ENCODE results near the gene CD55. TPM values are rescaled to one million over a fixed set of nuclear protein-coding genes. Genes with fewer than 3 reads are reported as not detected.

CD55 gene
- total RNA-seq, 4 donors from 2014 or later = 27.2 to 224 (median 59.5) TPM

DNA sequence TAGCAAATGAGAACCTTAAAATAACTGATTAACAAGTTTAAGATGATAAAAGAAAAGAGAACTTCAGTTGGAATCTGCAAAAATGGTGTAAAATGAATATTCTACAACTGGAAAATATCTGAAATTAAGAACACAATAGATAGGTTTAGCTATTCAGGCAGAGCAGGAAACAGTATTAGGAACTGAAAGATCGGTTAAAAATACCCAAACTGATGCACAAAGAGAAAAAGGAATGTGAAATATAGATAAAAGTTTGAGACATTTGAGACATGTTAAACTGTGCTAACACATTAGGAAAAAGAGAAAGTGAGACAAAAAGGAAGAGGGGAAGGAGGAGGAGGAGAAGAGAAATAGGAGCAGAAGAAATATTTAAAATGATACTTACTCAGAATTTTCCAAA is 12.1 kb downstream of the CD55 start:
- TF ChIP-seq, protein P1, sequence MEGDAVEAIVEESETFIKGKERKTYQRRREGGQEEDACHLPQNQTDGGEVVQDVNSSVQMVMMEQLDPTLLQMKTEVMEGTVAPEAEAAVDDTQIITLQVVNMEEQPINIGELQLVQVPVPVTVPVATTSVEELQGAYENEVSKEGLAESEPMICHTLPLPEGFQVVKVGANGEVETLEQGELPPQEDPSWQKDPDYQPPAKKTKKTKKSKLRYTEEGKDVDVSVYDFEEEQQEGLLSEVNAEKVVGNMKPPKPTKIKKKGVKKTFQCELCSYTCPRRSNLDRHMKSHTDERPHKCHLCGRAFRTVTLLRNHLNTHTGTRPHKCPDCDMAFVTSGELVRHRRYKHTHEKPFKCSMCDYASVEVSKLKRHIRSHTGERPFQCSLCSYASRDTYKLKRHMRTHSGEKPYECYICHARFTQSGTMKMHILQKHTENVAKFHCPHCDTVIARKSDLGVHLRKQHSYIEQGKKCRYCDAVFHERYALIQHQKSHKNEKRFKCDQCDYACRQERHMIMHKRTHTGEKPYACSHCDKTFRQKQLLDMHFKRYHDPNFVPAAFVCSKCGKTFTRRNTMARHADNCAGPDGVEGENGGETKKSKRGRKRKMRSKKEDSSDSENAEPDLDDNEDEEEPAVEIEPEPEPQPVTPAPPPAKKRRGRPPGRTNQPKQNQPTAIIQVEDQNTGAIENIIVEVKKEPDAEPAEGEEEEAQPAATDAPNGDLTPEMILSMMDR (IDR thresholded peaks at IDR 0.05) = no peak
- TF ChIP-seq POLR2A (IDR thresholded peaks at IDR 0.05) = no peak
- no peak for DNase-seq
- no peaks in the 10 kb centered on the region for H3K4me1 ChIP-seq
- no peaks in the 10 kb centered on the region for H3K27me3 ChIP-seq
- peaks cover 0 to 7% of the 10 kb centered on the region in 2 donors for H3K9me3 ChIP-seq
- no peak overlapping the region for H3K27ac ChIP-seq
- no peaks in the 10 kb centered on the region for H3K36me3 ChIP-seq
- H3K4me3 ChIP-seq = no peak overlapping the region
- intact Hi-C loops (cut with DNase I; ENCODE audit: low total_unique reads) = no loop called here

GRCh38 chr1:207334337-207334736 is 12.9 kb downstream of the CD55 start:
- no peaks in the 10 kb centered on the region for H3K36me3 ChIP-seq
- intact Hi-C loops (cut with DNase I; ENCODE audit: low total_unique reads) = no loop called here
- no peak for TF ChIP-seq POLR2A (IDR thresholded peaks at IDR 0.05)
- TF ChIP-seq, protein P1 (IDR thresholded peaks at IDR 0.05) = no peak
- H3K4me3 ChIP-seq = no peak overlapping the region
- H3K27ac ChIP-seq = no peak overlapping the region
- no peaks in the 10 kb centered on the region for H3K4me1 ChIP-seq
- no peak for DNase-seq
- no peaks in the 10 kb centered on the region for H3K27me3 ChIP-seq
- H3K9me3 ChIP-seq = peaks cover 0 to 7% of the 10 kb centered on the region in 2 donors

GRCh38 chr1:207335138-207335537 is 13.7 kb downstream of the CD55 start:
- Histone ChIP-seq H3K27me3 (no peaks in the 10 kb centered on the region), H3K9me3 (peaks cover 0 to 7% of the 10 kb centered on the region in 2 donors), H3K4me3 (no peak overlapping the region), H3K4me1 (no peaks in the 10 kb centered on the region), H3K27ac (no peak overlapping the region), H3K36me3 (no peaks in the 10 kb centered on the region)
- DNase-seq = no peak
- no peak for TF ChIP-seq POLR2A (IDR thresholded peaks at IDR 0.05)
- TF ChIP-seq, protein P1 (IDR thresholded peaks at IDR 0.05) = no peak
- intact Hi-C loops (cut with DNase I; ENCODE audit: low total_unique reads) = no loop called here

GRCh38 chr1:207335695-207336363 is 14.4 kb downstream of the CD55 start:
- Histone ChIP-seq H3K27ac (no peak overlapping the region), H3K4me1 (no peaks in the 10 kb centered on the region), H3K36me3 (no peaks in the 10 kb centered on the region), H3K27me3 (no peaks in the 10 kb centered on the region), H3K9me3 (peaks cover 0 to 7% of the 10 kb centered on the region in 2 donors), H3K4me3 (no peak overlapping the region)
- TF ChIP-seq, protein P1 (IDR thresholded peaks at IDR 0.05) = no peak
- no peak for TF ChIP-seq POLR2A (IDR thresholded peaks at IDR 0.05)
- DNase-seq = no peak
- intact Hi-C loops (cut with DNase I; ENCODE audit: low total_unique reads) = no loop called here

- H3K27ac ChIP-seq = no peak overlapping the region
- intact Hi-C loops (cut with DNase I; ENCODE audit: low total_unique reads) = no loop called here
- H3K36me3 ChIP-seq = no peaks in the 10 kb centered on the region
Observed at GRCh38 chr1:207336559-207337467, 15.3 kb downstream of the CD55 start.

More at GRCh38 chr1:207336559-207337467, 15.3 kb downstream of the CD55 start:
- H3K27me3 ChIP-seq = no peaks in the 10 kb centered on the region
- TF ChIP-seq POLR2A (IDR thresholded peaks at IDR 0.05) = no peak
- TF ChIP-seq, protein P1 (IDR thresholded peaks at IDR 0.05) = no peak
- DNase-seq = no peak
- H3K9me3 ChIP-seq = peaks cover 0 to 7% of the 10 kb centered on the region in 2 donors
- H3K4me1 ChIP-seq = no peaks in the 10 kb centered on the region
- no peak overlapping the region for H3K4me3 ChIP-seq
